Suppressor macrophage treated with lipopolysaccharide for 4 hours (primary cell): ENCODE results near the gene CCDC157.

Experiments
- DNase-seq: peaks from one replicate; pipeline ENCODE4 v3.0.0-alpha.2; 2020

CCDC157 gene

DNA sequence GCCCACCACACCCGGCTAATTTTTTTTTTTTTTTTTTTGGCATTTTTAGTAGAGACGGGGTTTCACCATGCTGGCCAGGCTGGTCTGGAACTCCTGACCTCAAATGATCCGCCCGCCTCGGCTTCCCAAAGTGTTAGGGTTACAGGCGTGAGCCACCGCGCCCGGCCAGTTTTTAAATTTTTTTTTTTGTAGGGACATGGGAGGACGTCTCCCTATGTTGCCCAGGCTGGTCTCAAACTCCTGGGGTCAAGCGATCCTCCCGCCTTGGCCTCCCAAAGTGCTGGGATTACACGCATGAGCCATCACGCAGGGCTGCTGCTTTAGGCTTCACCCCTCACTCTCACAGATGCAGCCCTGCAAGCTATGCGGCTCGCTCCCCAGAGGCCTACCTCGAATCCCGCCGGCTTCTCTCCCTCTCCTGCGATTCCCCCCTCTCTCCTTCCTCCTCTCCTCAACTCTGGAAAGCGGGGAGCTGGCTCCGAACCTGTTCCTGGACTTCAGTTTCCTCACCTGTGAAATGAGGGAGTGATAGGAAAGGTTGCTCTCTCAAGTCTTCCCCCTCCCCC lies 926 bp downstream of the CCDC157 start:
- DNase-seq: no peak

DNA sequence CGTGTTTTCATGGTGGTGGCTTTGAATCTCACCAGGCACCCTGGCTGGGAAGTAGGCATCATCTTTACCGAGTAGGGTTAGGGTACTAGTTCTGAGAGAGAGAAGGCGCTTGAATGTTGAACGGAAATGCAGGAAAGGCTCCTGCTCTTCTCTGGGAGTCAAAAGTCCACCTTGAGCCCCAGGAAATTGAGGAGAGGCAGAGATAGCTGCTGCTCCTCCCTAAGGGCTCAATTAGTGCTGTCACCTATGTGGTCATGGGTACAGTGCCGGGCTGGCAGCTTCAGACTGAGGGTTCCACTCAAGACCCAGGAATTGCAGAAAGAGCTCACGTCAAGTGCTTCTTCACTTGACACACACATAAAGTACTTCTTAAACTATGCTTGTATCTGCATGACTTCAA lies 1.7 kb downstream of the CCDC157 start:
- no peak for DNase-seq

DNA sequence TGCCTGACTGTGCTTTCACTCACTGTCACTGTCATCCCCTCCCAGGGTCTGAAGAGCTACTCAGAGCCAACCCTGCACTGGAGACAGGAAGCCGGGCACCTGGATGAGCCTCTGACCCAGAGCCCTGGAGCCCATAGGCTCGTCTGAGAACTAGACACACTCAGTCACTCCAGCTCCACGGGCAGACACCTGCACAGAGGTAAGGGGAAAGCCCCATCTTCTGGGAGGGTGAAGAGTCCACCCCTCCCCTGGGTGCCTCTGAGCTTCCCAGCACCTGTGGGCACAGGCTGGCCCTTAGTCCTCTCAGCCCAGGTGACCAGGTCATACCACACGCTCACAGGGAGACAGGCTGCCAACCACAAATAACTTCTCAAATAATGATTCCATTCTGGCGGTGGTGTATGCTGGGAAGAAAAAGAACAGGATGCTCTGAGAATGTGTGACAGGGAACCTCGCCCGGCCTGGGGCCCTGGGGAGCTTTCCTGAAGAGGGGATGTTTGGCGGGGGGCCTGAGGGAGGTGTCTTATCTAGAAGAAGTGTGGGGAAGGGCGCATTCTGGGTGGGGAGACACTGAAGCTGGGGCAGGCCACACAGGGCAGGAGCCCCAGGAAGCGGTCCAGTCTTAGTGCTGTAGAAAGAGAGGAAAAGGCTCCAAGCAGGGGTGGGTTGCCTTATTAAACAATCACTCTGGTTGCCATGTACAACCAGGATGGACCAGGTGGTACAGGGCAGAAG lies 5.3 kb downstream of the CCDC157 start:
- no peak for DNase-seq

GRCh38 chr22:30362651-30363281 lies 6.0 kb downstream of the CCDC157 start:
- no peak for DNase-seq

DNA sequence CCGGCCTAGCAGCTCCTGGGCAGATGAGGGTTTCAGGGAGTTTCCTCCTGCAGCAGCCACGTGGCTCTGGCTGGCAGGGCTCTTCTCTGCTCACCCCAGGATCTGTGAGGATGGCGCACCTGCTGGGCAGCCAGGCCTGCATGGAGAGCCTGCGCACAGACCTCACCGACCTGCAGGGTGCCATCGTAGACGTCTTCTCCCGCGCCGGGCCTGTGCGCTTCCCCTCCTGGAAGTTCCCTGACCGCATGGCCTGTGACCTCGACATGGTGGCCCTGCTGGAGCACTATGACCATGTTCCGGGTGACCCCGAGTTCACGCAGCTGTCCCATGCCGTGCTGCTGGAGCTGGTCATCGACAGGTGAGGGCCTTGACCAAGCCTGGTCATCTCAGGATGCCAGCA lies 9.1 kb downstream of the CCDC157 start:
- DNase-seq: no peak

DNA sequence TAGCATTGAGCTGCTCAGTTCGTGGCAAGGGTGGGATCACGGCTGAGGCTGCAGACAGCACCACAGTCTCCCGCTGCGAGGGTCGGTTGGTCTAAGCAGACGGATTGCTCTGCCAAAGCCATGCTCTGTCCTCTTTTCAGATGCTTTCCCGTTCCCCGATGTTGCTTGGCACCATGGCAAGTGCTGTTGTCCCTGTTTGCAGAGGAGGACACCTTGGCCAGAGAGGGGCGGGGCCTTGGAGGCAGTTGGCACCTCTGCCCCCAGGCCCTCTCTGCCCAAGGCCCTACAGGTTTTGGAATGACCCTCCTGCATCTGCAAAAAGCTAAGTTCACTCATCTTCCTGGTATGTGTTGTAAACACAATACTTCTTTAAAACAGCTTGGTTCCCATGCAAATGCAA lies 11.6 kb downstream of the CCDC157 start:
- DNase-seq: no peak

GRCh38 chr22:30370641-30371230 lies 13.9 kb downstream of the CCDC157 start:
- no peak for DNase-seq

GRCh38 chr22:30371321-30371720 lies 14.5 kb downstream of the CCDC157 start:
- no peak for DNase-seq

DNA sequence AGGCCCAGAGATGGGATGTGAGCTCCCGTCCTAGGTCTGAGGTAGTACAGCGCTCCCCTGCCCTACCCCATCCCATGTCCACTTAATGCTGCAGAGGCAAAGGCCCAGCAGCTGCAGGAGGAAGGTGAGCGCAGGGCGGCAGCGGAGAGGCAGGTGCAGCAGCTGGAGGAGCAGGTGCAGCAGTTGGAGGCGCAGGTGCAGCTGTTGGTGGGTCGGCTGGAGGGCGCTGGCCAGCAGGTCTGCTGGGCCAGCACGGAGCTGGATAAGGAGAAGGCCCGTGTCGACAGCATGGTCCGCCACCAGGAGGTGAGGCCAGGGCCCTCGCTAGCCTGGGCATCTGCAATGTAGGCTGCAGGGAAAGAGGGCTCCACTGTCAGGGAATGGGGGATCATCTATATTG lies 15.2 kb downstream of the CCDC157 start:
- DNase-seq: no peak

DNA sequence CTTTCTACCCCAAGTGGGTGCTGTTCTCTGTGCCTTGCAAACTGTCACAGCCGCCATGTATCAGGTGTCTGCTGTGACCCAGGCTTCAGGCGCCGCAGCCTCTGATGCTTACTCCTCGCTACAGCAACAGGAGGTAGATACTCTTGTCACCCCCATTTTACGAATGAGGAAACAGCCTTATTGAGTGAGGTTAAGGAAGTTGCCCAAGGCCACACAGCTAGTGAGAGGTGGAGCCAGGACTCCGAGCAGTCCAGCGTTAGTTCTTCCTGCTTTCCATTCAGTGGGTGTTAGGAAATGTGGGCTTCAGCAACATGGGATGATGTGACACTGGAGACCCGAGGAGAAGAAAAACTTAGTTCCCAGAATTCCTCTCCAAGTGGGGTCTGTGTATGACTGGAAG lies 16.1 kb downstream of the CCDC157 start:
- peak; percentile 47 for DNase-seq

DNA sequence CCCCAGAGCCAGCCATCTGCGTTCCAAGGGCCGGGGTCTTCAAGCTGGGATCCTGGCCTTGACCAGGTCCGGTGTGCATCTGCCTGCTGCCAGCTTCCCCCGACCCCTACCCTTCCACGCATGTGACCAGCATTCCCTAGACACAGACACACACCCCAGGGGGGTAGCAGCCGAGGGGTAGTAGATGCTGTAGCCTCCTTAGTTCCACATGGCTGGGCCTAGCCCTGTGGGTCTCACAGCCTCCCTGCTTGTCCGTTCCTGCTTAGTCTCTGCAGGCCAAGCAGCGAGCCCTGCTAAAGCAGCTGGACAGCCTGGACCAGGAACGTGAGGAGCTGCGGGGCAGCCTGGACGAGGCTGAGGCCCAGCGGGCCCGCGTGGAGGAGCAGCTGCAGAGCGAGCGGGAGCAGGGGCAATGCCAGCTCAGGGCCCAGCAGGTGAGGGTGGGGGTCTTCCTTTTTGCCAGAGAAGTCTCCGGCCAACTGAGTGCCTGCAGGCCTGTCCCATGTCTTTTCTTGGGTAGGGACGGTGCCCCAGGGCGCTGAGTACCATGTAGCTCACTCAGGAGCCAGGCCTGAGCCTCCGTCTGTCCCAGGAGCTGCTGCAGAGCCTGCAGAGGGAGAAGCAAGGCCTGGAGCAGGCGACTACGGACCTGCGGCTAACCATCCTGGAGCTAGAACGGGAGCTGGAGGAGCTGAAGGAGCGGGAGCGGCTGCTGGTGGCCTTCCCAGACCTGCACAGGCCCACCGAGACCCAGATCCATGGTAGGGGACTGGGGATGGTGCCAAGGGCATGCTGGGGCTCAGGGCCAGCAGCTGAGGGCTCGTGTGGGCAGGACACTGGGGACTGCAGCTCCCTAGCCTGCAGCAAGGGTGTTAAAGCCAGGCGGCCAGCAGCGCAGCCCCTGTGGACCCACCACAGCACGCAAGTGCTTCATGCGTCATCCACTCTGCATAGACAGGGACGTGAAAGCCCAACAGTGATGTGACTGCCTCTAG lies 16.8 kb downstream of the CCDC157 start:
- no peak for DNase-seq

DNA sequence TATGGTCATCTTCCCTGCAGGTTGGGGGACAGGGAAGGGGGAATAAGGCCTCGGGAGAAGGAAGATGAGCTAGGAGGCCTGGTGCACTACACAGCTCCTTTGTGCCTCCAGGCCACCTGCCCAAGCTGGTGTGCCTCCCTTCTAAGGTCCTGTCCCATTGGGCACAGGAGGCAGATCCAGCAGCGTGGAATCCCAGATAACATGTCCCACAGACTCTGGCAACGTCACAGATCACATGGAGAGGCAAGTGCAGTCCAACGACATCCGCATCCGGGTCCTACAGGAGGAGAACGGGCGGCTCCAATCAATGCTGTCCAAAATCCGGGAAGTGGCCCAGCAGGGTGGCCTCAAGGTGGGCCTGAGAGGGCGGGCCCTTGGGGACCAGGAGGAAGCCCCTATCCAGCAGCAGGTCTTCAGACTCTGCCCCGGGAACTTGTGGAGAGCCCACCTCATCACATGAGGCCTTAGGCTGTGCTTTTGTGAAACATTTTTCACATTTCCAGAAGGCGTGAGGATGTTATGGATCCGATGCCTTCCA lies 18.6 kb downstream of the CCDC157 start:
- no peak for DNase-seq

GRCh38 chr22:30380011-30380410 lies 23.2 kb downstream of the CCDC157 start:
- DNase-seq: no peak

GRCh38 chr22:30381264-30381663 lies 24.5 kb downstream of the CCDC157 start:
- no peak for DNase-seq

GRCh38 chr22:30382340-30382739 lies 25.5 kb downstream of the CCDC157 start:
- no peak for DNase-seq

GRCh38 chr22:30383061-30383460 lies 26.3 kb downstream of the CCDC157 start:
- DNase-seq: no peak

DNA sequence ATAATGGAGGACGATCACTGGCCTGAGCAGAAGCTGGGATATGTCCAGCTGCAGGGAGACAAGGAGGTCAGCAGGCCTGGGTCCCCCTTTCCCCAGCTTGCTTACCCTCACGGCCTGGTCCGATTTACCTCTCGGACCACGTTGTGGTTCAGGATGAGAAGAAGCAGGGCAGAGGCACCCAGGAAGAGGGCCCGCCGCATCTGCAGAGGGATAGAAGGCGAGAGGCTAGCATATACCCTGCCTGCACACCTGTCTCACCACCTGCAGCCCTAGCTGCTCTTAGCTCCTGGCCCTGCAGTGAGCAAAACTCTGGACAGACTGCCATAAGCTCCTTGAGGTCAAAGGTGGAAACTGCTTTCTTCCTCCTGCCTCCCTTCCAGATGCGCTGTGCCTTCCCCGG lies 29.1 kb downstream of the CCDC157 start:
- DNase-seq: no peak

DNA sequence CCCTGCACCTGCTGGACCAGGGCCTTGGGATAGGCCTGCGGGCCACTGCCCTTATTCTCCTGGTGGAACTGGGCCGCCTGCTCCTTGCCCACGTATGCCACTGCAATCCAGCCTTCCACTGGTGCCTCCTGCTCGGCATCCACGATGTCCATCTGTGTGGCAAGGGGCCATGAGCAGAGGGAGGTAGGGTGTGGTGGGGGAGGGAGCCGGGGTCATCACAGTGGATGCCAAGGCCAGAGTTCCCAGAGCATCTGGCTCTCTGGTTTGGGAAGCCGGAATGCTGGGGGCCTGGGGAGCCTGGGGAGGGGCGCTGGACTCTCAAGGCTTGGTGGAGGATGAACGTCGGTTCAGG lies 29.8 kb downstream of the CCDC157 start:
- DNase-seq: no peak

- peak; percentile 92 for DNase-seq
These were observed 30.4 kb downstream of the CCDC157 start, which contains the start of gene RNF215 for GRCh38 chr22:30386960-30387827. Gene RNF215, minus strand, starts transcription at chr22:30387411. Its CDS starts 98 bp downstream, at chr22:30387313.

DNA sequence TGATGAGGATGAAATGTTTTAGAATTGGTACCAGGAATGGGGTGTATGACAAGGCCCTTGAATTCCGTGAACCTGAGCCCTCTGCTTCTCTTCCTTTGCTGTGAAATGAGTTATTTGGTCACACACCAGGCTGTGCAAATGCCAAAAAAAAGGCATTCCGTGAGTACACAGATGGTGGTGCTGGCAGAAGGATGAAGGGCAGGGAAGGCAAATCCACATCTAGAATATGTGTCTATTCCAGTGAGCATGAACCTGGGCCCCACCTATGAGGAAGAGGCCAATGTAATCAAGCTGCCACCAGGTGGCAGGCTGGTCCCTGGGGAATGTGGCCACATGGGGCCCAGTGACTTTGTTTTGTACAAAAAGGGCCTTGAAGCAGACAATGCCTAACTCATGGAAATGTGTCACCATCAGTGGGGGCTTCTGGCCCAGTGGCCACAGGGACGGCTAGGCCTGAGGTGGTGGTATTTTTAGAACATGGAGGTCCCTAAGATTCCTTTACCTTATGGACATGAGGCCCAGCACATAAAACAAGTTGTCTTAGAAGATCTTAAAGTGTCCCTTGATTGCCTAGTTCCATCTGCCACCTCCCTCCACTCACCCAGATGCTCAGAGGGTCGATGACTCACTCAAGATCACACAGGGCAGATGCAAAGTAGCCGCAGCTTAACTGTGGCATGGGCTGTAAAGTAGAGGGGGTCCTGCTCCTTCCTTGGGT lies 34.3 kb downstream of the CCDC157 start:
- peak; percentile 86 for DNase-seq
